Fibroblast of peridontal ligament (primary cell): ENCODE data around the gene ELN.
"Not testable (repeated sequence)": the region's sequence is repeated elsewhere in the genome, so short reads cannot be mapped to it uniquely, and the experiment has no call there.

Experiments used
- DNase-seq: peaks from one replicate; pipeline ENCODE4 v3.0.0-alpha.2; 2010; ENCODE audit errors: extremely low read depth

Gene ELN

DNA sequence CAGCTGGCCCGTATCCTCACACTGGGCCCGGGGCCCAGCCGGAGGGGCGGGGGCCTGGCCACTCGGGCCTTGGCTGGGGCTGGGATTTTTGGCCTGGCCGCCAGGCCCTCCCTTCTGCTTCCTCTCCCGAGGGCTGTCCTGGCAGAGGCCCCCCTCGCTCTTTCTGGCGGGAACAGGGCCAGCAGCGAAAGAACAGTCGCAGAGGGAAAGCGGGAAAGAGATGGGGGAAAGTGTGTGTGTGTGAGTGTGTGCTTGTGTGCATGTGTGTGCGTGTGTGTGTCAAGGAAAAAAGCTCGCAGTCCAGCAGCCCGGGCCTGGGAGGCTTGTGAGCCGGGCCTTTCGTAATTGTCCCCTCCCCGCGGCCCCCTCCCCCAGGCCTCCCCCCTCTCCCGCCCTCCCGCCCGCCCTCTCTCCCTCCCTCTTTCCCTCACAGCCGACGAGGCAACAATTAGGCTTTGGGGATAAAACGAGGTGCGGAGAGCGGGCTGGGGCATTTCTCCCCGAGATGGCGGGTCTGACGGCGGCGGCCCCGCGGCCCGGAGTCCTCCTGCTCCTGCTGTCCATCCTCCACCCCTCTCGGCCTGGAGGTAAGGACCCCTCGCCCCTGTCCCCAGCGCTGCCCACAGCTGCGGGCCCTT is at the start of gene ELN:
Gene ELN (plus strand): TSS at position 491 of the 638 bp plus-strand sequence. CDS start 15 bp downstream, at position 506.
- peak; percentile 79 for DNase-seq

DNA sequence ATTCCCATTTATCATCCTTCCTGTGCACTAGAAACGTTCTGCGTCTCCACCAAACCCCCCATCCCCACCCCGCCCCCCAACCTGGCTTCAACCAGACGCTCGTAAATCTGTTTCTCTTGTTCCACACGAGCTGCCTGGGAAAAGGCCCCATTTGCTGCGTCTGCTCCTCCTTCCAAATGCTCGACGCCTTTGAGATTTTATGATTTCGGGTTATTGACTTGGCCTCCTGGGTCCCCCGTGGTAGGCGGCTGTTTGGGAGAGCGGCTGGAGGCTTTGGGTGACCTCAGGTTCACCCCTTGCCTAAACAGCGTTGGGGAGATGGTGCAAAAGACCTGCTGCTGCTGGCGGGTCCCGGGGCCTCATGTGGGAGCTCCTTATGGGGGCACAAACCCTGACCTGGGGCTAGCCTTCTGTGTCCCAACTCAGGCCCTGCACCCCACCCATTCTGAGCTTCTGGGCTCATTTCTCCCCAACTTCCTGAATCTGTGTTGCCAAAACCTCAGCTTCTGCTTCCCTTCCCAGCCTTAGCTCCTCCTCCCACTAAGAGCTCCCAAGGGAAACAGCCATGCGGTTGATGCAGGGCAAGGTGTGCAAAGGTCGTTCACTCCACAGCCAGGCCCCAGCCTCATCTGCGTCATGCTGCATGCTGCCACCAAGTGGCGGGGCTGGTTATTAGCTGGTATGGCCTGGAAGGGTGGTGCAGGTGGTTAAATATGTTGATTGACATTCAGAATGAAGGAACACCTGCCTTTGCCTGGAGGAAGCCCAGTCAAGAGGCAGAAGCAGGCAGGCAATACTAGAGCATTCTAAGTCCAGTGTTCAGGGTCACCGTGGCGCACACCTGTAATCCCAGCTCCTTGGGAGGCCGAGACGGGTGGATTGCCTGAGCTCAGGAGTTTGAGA is 49.1 kb upstream of the ELN start:
- DNase-seq = peak; percentile 26

DNA sequence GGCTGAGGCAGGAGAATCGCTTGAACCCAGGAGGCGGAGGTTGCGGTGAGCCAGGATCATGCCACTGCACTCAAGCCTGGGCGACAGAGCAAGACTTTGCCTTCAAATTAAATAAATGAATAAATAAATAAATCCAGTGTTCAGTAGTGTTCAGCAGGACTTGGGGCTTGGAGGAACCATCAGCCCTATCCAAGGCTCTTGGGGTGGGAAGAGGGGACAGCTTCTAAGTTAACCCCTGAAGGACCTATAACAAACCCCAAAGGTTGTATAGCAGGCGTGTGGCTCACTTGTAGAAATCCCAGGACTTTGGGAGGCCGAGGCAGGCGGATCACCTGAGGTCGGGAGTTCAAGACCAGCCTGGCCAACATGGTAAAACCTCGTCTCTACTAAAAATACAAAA is 48.3 kb upstream of the ELN start:
- not testable (repeated sequence) for DNase-seq

DNA sequence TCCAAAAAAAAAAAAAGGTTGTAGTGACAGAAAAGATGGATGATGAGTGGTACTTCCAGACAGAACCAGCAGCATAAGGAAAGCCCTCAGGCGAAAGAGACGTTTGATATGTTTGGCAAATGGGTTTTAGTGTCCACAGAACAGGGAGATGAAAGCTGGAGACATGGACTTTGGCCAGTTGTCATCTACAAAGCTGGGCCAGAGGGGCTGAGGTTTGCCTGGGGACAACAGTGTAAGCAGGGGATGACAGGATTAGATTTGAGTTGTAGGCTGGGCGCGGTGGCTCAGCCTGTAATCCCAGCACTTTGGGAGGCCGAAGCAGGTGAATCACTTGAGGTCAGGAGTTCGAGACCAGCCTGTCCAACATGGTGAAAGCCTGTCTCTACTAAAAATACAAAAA is 47.8 kb upstream of the ELN start:
- no peak for DNase-seq

DNA sequence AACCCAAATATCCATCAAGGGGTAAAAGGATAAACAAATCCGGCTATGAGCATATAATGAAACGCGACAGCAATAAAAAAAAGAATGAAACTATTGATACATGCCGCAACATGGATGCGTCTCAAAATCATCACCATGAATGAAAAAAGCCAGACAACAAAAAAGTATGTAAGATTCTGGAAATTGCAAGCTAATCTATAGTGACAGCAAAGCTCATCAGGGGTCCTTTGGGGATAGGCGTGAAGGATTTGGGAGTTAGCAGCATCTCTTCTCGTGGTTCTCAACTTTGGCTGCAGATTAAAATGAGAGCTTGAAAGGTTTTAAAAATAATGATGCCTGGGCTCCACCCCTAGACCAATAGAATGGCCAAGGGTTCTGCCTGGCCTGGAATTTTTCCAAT is 46.0 kb upstream of the ELN start:
- no peak for DNase-seq

DNA sequence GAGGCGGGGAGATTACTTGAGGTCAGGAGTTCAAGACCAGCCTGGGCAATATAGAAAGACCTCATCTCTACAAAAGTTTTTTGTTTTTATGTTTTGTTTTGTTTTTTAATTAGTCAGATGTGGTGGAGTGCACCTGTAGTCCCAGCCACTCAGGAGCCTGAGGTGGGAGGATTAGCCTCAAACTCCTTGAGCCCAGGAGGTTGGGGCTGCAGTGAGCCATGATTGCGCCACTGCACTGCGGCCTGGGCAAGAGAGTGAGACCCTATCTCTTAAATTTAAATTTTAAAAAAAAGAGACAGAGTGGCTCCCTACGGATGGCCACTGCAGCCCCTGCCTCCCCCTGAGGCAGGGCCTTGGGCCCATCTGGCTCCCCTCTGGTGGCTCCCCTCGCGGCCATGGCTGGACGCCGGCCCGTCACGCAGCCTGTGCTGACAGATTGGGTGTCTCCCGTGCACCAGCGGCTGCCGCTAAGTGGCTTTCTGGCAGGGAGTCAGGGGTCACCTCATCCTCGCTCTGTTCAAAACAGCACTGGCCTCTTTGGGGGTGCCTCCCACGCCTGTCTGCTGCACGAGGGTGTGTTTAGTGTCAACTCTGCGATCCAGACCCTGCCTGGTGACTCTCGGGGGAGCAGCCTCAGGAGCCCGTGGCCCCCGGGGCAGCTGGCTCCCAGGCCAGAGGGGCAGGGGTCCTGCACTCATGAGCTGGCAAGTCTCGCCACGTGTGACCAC is 44.4 kb upstream of the ELN start:
- no peak for DNase-seq

DNA sequence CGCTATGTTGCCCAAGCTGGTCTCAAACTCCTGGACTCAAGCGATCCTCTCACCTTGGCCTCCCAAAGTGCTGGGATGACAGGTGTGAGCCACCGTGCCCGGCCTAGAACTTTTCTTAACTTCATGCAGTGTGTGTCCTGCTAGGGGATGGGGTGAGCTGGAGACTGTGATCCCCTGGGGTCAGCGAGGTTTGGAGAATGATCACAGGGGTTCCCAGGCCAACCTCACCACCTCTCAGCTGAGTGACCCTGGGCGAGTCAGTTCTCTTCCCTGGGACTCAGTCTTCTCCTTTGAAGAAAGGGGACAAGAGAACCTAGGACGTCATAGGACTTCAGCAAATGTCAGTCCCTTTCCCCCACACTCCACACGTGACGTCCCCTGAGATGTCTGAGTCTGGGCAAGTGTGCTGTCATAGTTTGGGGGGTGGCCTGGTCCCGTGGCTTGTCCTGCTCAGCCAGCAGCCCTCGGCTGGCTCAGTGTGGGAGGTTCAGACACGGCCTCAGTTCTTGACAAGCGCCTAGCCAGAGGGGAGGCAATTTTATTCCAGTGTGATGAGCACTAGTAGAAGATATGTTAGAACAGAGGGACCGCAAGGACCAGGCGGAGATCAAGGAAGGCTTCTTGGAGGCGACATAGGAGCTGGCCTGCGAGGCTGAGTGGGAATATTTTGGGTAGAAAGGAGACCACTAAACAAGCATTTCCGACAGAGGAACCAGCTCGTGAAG is 43.3 kb upstream of the ELN start:
- DNase-seq = no peak

DNA sequence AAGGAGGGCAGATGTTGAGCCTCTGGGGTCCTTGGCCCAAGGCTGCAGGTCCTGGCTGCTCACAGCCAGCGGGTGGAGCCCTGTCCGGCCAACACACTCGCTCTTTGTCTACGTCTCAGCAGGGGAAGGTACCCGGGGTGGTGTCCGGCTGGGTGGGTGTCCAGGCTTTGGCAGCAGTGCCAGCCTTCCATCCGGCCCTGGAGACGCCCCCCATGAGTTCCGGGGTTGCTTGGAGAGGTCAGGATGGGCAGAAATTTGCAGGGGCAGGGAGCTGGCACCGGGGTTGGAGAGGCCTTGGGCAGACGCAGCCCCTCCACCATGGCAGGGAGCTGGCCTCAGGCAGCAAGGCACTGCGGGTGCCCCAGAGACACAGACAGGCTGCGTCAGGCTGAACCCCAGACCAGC is 42.2 kb upstream of the ELN start:
- no peak for DNase-seq

DNA sequence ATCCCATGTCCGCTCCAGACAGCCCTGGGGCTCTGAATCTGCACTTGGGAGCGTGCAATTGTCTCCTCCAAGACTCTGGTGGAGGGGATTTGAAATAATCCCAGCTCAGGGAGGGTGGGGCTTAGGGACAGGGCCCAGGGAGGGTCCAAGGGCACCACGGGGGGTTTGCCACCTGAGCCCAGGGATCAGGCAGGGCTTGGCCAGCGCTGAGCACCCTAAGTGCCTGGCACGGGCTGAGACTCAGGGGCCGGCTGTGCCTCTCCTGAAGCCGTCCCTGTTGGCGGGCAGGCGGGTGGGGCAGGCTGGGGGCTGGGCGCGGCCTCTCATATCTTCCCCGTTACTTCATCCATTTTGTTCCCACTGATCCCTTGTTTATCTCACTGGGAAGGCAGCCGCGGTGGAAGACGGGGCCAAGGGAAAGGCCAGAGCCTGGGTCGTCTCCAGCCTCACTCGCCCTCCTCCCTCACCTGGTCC is 41.8 kb upstream of the ELN start:
- no peak for DNase-seq

DNA sequence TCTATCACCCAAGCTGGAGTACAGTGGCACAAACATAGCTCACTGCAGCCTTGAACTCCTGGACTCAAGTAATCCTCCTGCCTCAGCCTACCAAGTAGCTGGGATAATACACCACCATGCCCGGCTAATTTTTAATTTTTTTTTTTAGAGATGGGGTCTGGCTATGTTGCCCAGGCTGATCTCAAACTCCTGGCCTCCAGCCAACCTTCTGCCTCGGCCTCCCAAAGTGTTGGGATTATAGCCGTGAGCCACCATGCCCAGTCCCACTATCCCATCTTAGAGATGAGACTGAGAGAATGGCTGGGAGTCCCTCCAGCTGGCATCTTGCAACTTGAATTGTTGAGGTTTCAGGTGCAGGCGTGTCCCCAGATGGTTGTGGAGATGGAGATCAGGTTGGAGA is 40.7 kb upstream of the ELN start:
- DNase-seq = no peak

DNA sequence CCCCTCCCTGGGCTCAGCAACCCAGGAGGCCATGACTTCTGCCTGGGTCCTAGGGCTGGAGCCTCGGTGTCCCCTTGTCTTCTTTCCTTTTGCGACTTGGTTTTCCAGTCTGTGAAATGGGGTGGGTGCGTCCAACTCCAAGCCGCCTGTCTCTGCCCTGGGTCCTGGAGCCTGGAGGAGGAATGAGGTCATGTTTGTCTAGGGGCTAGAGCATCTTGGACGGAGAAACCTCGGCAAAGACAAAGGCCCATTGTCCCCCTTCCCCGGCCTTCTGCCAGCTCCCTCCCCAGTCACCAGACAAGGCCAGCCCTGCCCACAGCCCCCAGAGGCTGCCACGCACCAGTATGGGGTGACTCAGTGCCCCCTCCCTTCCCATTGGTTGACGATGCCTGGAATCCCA is 39.8 kb upstream of the ELN start:
- DNase-seq = no peak

DNA sequence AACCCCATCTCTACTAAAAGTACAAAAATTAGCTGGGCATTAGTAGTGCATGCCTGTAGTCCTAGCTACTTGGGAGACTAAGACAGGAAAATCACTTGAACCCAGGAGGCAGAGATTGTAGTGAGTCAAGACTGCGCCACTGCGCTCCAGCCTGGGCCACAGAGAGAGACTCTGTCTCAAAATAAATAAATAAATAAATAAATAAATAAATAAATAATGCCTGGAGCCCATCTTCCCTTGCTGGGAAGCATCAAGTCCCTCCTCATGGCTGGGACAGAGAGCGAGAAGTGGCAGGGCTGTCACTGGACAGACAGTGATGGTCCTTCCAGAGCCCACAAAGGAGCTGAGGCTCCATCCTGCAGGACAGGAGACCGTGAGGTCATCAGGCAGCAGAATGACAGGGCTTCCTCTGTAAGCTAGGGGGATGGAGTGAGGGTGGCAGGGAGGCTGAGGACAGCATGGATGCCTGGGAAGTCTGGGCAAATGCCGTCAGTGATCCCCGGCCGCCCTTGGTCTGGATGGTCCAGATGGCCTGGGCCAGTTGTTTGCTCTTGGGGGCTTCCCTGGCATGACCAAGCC is 36.4 kb upstream of the ELN start:
- no peak for DNase-seq

DNA sequence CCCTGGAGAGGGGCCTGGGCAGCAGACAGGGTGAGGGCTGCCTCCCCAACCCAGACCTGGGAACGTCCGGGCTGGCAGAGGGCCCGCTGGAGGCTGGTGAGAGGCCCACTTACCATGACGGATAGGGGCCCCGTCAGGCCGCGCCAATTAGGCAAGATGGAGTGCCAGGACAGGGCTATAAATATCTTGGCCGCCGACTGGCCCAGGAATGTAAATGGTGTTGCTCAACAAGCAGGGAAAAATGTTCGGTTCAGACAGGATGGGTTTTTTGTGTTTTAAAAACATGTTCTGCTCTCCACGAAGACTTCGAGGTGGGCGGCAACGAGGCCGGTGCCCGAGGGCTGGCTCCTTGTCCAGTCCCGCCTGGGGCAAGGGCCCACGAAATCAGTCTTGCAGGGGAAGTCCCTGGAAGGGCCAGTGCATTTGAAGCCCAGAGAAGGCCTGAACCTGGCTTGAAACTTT is 35.8 kb upstream of the ELN start:
- DNase-seq = peak; percentile 72

DNA sequence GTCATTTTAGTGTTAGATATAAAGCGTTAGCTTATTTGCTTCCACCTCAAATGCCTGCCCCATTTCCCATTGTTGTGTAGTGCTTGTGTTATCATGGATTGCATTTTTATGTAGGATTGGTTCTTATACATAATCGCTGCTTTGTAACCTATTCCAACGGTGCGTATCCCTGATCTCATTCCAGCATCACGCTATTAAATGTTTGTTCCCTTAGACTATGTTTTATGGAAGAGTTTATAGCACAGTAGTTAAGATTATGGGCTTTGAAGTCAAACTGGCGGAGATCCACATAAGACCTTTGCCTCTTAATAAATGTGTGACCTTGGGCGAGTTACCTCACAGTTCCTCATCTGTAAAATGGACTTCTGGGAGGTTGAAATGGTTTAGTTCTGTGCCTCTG is 34.0 kb upstream of the ELN start:
- no peak for DNase-seq

DNA sequence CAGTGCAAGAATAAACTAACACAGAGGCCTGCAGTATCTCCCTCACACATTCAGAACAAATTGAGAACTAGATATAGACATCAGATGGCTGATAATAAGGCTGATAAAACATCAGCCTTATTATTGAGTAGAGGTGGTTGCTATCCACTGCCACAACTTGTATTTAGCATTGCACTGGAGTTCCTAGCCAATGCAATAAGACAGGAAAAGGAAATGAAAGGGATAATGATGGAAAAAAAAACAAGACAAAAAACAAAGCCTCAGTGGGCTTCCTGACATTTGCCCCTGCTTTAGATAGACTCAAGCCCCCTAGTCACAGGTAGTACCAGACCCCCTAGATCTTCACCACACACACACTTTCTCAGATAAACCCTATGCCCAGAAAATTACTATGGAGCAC is 33.2 kb upstream of the ELN start:
- DNase-seq = no peak

DNA sequence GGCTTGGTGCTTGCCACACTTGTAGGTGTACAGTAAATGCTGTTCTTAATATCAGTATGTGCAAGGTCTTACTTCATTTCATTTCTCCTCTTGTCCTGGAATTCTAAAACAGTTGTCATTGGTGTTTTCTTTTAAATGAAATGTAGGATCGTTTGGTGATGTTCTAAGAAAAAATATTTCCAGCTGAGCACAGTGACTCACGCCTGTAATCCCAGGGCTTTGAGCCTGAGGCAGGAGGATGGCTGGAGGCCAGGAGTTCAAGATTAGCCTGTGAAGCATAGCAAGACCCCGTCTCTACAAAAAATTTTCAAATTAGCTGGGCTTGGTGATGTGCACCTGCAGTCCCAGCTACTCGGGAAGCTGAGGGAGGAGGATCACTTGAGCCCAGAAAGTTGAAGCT is 32.6 kb upstream of the ELN start:
- peak; percentile 52 for DNase-seq

DNA sequence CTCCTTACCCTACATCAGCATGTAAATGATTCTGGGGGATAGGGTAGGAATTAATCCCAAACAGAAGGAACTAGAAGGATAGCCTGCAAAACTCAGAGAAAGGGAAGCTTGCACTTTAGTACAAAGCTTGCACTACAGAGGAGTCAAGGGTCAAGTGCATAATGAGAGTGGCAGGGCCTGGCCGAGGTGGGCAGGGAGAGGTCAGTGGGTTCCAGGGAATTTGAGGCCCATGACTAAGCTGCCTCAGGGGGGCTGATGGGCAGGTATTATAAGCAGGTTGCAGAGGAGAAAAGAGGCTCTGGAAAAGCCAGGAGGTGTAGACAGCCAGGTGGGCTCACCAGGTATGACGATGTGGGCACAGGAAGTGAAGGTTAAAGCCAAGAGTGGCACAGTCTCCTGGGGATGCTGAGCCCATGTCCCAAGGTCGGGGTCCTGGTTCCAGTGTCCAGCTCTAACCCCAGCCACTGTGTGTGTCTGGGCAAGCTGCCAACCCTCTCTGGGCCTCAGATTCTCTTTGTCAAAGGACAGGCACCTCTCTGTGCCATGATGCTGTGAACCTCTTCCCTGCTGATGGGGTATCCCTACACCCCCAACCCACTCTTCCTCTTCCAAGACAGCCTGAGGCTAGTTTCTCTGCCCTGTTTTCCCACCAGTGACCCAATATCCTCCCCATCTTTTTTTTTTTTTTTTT is 32.0 kb upstream of the ELN start:
- no peak for DNase-seq

DNA sequence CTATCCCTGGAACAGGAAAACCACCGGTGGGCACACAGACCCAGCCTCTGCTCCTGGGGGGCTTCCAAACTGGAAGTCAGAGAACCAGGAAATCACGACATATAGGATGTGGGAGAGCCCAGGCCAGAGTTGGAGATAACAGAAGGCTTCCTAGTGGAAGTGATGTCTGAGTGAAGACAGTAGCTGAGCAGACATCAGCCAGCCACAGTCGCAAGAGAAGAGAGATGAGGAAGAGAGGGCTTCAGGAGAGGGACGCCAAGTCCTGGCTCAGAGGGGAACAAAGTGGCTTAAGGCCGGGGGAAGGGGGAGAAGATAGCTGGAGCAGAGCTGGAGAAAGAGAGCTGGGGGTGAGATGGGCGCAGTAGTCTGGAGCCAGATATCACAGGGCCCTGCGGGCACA is 30.9 kb upstream of the ELN start:
- DNase-seq = no peak

DNA sequence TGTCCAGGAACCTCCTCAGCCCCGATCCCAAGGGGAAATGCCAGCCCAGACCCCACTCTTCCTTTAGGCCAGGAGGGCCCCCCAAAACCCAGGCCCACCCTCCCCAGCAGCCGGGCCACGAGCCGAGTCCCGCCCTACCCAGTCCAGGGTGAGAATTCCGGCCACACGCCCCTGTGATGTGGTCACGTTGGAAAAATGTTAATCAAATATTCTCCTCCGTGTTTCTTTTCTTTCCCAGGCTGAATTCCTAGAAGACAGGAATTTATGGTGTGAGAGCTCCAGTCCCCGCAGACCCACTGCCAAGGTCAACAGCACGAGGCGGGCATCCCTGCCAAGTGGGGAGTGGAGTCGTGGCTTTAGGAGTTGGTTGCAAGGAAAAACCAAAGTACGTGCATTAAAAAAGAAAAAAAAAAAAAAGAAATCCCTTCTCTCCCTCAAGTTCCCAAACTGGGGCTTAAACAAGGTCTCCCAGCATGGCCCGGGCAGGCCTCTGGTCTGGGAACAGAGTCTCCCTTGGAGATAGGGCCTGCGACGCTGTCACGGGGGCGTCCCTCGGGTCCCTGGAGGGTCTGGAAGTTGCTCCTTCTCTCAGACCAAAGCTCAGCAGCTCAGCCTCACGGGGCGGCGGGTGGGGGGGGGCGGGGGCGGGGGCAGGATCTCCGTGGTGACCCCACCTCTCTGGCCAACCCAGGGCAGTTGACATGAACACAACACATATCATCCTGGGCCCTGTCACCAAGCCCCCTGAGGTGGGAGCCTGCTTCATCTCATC is 28.1 kb upstream of the ELN start:
- peak; percentile 92 for DNase-seq
